Inflammatory macrophage treated with lipopolysaccharide for 4 hours (primary cell): ENCODE results near the gene PUS3.
A peak's percentile ranks its signal among the peaks of the same experiment; 100 is the strongest.

ENCODE experiments used
- DNase-seq: peaks from one replicate; pipeline ENCODE4 v3.0.0-alpha.2; 2020

PUS3 gene

GRCh38 chr11:125941619-125942611 lies 38.9 kb upstream of the PUS3 start:
- no peak for DNase-seq

GRCh38 chr11:125941267-125941618 lies 38.2 kb upstream of the PUS3 start:
- DNase-seq = no peak

GRCh38 chr11:125940145-125940544 lies 37.1 kb upstream of the PUS3 start:
- DNase-seq = no peak

- no peak for DNase-seq
Observed at GRCh38 chr11:125939081-125939521, 36.1 kb upstream of the PUS3 start.

GRCh38 chr11:125938418-125938817 lies 35.4 kb upstream of the PUS3 start:
- DNase-seq = no peak

GRCh38 chr11:125935618-125936199 lies 32.7 kb upstream of the PUS3 start:
- DNase-seq = no peak

- DNase-seq = no peak
Observed at GRCh38 chr11:125935056-125935455, 32.0 kb upstream of the PUS3 start.

GRCh38 chr11:125934473-125934872 lies 31.5 kb upstream of the PUS3 start:
- no peak for DNase-seq

GRCh38 chr11:125933030-125933813 lies 30.2 kb upstream of the PUS3 start:
- DNase-seq = no peak

GRCh38 chr11:125932301-125932700 lies 29.3 kb upstream of the PUS3 start:
- no peak for DNase-seq

- no peak for DNase-seq
Observed at GRCh38 chr11:125931668-125932067, 28.7 kb upstream of the PUS3 start.

- no peak for DNase-seq
Observed at GRCh38 chr11:125931116-125931515, 28.1 kb upstream of the PUS3 start.

- DNase-seq = no peak
Observed at GRCh38 chr11:125930076-125930450, 27.1 kb upstream of the PUS3 start.

GRCh38 chr11:125929445-125930075 lies 26.6 kb upstream of the PUS3 start:
- DNase-seq = no peak

- DNase-seq = no peak
Observed at GRCh38 chr11:125926682-125927081, 23.7 kb upstream of the PUS3 start.

GRCh38 chr11:125925804-125926203 lies 22.8 kb upstream of the PUS3 start:
- DNase-seq = no peak

GRCh38 chr11:125925247-125925740 lies 22.3 kb upstream of the PUS3 start:
- DNase-seq = no peak

GRCh38 chr11:125924384-125925007 lies 21.5 kb upstream of the PUS3 start:
- no peak for DNase-seq

- no peak for DNase-seq
Observed at GRCh38 chr11:125923633-125924032, 20.6 kb upstream of the PUS3 start.

- peak; percentile 58 for DNase-seq
Observed at GRCh38 chr11:125923012-125923579, 20.1 kb upstream of the PUS3 start.

GRCh38 chr11:125922156-125922555 lies 19.1 kb upstream of the PUS3 start:
- DNase-seq = no peak

GRCh38 chr11:125921042-125921441 lies 18.0 kb upstream of the PUS3 start:
- no peak for DNase-seq
